Mucosa of stomach (tissue), 1 donor: ENCODE measurements around the gene COPS2.

ENCODE experiments used
- H3K27me3 ChIP-seq: one replicate; pipeline ENCODE4 v1.7.0; 2013; ENCODE audit warnings: mild to moderate bottlenecking, low read length; ENCODE audit not compliant: control insufficient read depth, insufficient read depth
- H3K36me3 ChIP-seq: one replicate; pipeline ENCODE4 v1.7.0; 2013; ENCODE audit warnings: low read length; ENCODE audit not compliant: control insufficient read depth, insufficient read depth
- H3K4me1 ChIP-seq: one replicate; pipeline ENCODE4 v1.7.0; 2013; ENCODE audit warnings: mild to moderate bottlenecking, low read length; ENCODE audit not compliant: control insufficient read depth, insufficient read depth
- H3K4me3 ChIP-seq: one replicate; pipeline ENCODE4 v1.7.0; 2013; ENCODE audit warnings: low read length
- H3K9ac ChIP-seq: one replicate; pipeline ENCODE4 v1.7.0; 2013; ENCODE audit warnings: mild to moderate bottlenecking, low read length, moderate library complexity
- H3K9me3 ChIP-seq: one replicate; pipeline ENCODE4 v1.7.0; 2013; ENCODE audit warnings: mild to moderate bottlenecking, low read length, moderate library complexity; ENCODE audit not compliant: control insufficient read depth
- donor health status: Pancreatic carcinoma.

COPS2 gene

GRCh38 chr15:49154359-49154758, 1.0 kb downstream of the COPS2 start:
- Histone ChIP-seq H3K27me3 (no peaks in the 10 kb centered on the region), H3K4me3 (no peak overlapping the region), H3K4me1 (no peaks in the 10 kb centered on the region), H3K9me3 (no peaks in the 10 kb centered on the region), H3K9ac (peak overlapping the region; percentile 95), H3K36me3 (no peaks in the 10 kb centered on the region)

- H3K36me3 ChIP-seq: no peaks in the 10 kb centered on the region
- no peak overlapping the region for H3K9ac ChIP-seq
- H3K4me3 ChIP-seq: no peak overlapping the region
- H3K9me3 ChIP-seq: no peaks in the 10 kb centered on the region
- H3K4me1 ChIP-seq: no peaks in the 10 kb centered on the region
- H3K27me3 ChIP-seq: no peaks in the 10 kb centered on the region
Measured at GRCh38 chr15:49152552-49153312, 2.7 kb downstream of the COPS2 start.

- H3K4me3 ChIP-seq: no peak overlapping the region
- no peaks in the 10 kb centered on the region for H3K4me1 ChIP-seq
- no peak overlapping the region for H3K9ac ChIP-seq
- H3K36me3 ChIP-seq: no peaks in the 10 kb centered on the region
- no peaks in the 10 kb centered on the region for H3K27me3 ChIP-seq
- H3K9me3 ChIP-seq: no peaks in the 10 kb centered on the region
Measured at GRCh38 chr15:49151831-49152230, 3.6 kb downstream of the COPS2 start.

- Histone ChIP-seq H3K36me3 (no peaks in the 10 kb centered on the region), H3K4me1 (no peaks in the 10 kb centered on the region), H3K4me3 (no peak overlapping the region), H3K9me3 (no peaks in the 10 kb centered on the region), H3K27me3 (no peaks in the 10 kb centered on the region), H3K9ac (no peak overlapping the region)
Measured at GRCh38 chr15:49148727-49149126, 6.7 kb downstream of the COPS2 start.

GRCh38 chr15:49148298-49148697, 7.1 kb downstream of the COPS2 start:
- Histone ChIP-seq H3K4me3 (no peak overlapping the region), H3K9me3 (no peaks in the 10 kb centered on the region), H3K36me3 (no peaks in the 10 kb centered on the region), H3K4me1 (no peaks in the 10 kb centered on the region), H3K9ac (no peak overlapping the region), H3K27me3 (no peaks in the 10 kb centered on the region)

GRCh38 chr15:49145651-49146609, 9.5 kb downstream of the COPS2 start:
- H3K9me3 ChIP-seq: no peaks in the 10 kb centered on the region
- no peaks in the 10 kb centered on the region for H3K27me3 ChIP-seq
- H3K9ac ChIP-seq: no peak overlapping the region
- no peaks in the 10 kb centered on the region for H3K36me3 ChIP-seq
- no peaks in the 10 kb centered on the region for H3K4me1 ChIP-seq
- no peak overlapping the region for H3K4me3 ChIP-seq

GRCh38 chr15:49137861-49138260, 17.5 kb downstream of the COPS2 start:
- Histone ChIP-seq H3K9ac (no peak overlapping the region), H3K9me3 (no peaks in the 10 kb centered on the region), H3K4me3 (no peak overlapping the region), H3K4me1 (no peaks in the 10 kb centered on the region), H3K36me3 (peaks cover 4% of the 10 kb centered on the region), H3K27me3 (no peaks in the 10 kb centered on the region)

- Histone ChIP-seq H3K36me3 (peaks cover 4% of the 10 kb centered on the region), H3K4me3 (no peak overlapping the region), H3K4me1 (no peaks in the 10 kb centered on the region), H3K9ac (no peak overlapping the region), H3K9me3 (no peaks in the 10 kb centered on the region), H3K27me3 (no peaks in the 10 kb centered on the region)
Measured at GRCh38 chr15:49135911-49136310, 19.5 kb downstream of the COPS2 start.

- Histone ChIP-seq H3K4me1 (no peaks in the 10 kb centered on the region), H3K36me3 (peaks cover 3% of the 10 kb centered on the region)
Measured at GRCh38 chr15:49135342-49135857, 20.0 kb downstream of the COPS2 start.

GRCh38 chr15:49134683-49135341, 20.6 kb downstream of the COPS2 start:
- no peaks in the 10 kb centered on the region for H3K9me3 ChIP-seq
- H3K9ac ChIP-seq: no peak overlapping the region
- H3K27me3 ChIP-seq: no peaks in the 10 kb centered on the region
- no peaks in the 10 kb centered on the region for H3K4me1 ChIP-seq
- H3K4me3 ChIP-seq: no peak overlapping the region
- H3K36me3 ChIP-seq: no peaks in the 10 kb centered on the region

More at GRCh38 chr15:49135342-49135857, 20.0 kb downstream of the COPS2 start:
- Histone ChIP-seq H3K9ac (no peak overlapping the region), H3K9me3 (no peaks in the 10 kb centered on the region), H3K27me3 (no peaks in the 10 kb centered on the region), H3K4me3 (no peak overlapping the region)

- Histone ChIP-seq H3K4me1 (no peaks in the 10 kb centered on the region), H3K36me3 (no peaks in the 10 kb centered on the region), H3K4me3 (no peak overlapping the region), H3K9me3 (no peaks in the 10 kb centered on the region), H3K27me3 (no peaks in the 10 kb centered on the region), H3K9ac (no peak overlapping the region)
Measured at GRCh38 chr15:49131403-49131802, 24.0 kb downstream of the COPS2 start.
